ENCODE results near the gene DOK6. TPM values are rescaled to one million over a fixed set of nuclear protein-coding genes. Genes with fewer than 3 reads are reported as not detected.

DOK6 gene
- total and polyA plus RNA-seq, 10 of the 15 experiments (the other 5 are each of a cell fraction or from before 2014, with no cell fraction given) = 0.01 to 0.09 (median 0.04) TPM; not detected in 4

DNA sequence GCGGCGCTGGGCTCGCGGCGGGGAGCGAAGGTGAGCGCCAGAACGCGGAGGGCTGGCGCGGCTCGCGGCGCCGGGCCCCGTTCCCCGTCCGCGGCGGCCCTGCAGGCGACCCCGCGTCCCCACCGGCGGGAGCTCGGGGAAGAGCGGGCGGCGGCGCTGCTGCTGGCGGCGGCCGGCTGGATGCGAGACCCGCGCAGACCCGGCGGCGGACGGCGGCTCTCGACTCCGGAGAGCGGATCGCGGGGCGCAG, 213 bp downstream of the DOK6 start (continued):
- TF ChIP-seq GATAD2B (conservative IDR thresholded peaks at IDR 0.05; ENCODE audit: low read depth) = no peak
- TF ChIP-seq USF2 (IDR thresholded peaks at IDR 0.05; ENCODE audit: borderline replicate concordance, low read depth, low read length) = no peak
- no peak for TF ChIP-seq KDM1A (IDR thresholded peaks at IDR 0.05; ENCODE audit: borderline replicate concordance)
- TF ChIP-seq, protein P1, sequence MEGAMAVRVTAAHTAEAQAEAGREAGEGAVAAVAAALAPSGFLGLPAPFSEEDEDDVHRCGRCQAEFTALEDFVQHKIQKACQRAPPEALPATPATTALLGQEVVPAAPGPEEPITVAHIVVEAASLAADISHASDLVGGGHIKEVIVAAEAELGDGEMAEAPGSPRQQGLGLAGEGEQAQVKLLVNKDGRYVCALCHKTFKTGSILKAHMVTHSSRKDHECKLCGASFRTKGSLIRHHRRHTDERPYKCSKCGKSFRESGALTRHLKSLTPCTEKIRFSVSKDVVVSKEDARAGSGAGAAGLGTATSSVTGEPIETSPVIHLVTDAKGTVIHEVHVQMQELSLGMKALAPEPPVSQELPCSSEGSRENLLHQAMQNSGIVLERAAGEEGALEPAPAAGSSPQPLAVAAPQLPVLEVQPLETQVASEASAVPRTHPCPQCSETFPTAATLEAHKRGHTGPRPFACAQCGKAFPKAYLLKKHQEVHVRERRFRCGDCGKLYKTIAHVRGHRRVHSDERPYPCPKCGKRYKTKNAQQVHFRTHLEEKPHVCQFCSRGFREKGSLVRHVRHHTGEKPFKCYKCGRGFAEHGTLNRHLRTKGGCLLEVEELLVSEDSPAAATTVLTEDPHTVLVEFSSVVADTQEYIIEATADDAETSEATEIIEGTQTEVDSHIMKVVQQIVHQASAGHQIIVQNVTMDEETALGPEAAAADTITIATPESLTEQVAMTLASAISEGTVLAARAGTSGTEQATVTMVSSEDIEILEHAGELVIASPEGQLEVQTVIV (IDR thresholded peaks at IDR 0.05; ENCODE audit: borderline replicate concordance, partially characterized antibody) = no peak

- ChIA-PET SMC1A (ENCODE audit: uncharacterized antibody, unreplicated experiment) (no interaction called here), POLR2A (no interaction called here), CTCF (no interaction called here), RAD21 (ENCODE audit: unreplicated experiment) (no interaction called here)
- Histone ChIP-seq H3K4me3 (no peak overlapping the region), H3K79me2 (ENCODE audit: control insufficient read depth, insufficient read depth, low read length) (no peaks in the 10 kb centered on the region), H3K9me3 (replicated peaks; ENCODE audit: control insufficient read depth, insufficient read depth, low read length) (no peaks in the 10 kb centered on the region; the same call in 2 of the 3 replicates), H2AFZ (ENCODE audit: control insufficient read depth, low read depth, low read length) (no peak overlapping the region), H3K27ac (ENCODE audit: control insufficient read depth, insufficient read depth) (no peak overlapping the region), H3K4me1 (ENCODE audit: control insufficient read depth, insufficient read depth, low read length) (no peaks in the 10 kb centered on the region), H3K9ac (ENCODE audit: control insufficient read depth, insufficient read depth, low read length) (no peak overlapping the region), H3K4me2 (ENCODE audit: control insufficient read depth, insufficient read depth) (no peak overlapping the region), H3K36me3 (ENCODE audit: control insufficient read depth in 2 of 2, insufficient read depth in 2 of 2, low read length in 1 of 2) (no peaks in the 10 kb centered on the region), H3K27me3 (replicated peaks in 1 of 2; ENCODE audit: control insufficient read depth in 2 of 2, insufficient read depth in 2 of 2, low read length in 1 of 2) (peaks cover 1 to 6% of the 10 kb centered on the region in 2 experiments; a peak in 2 of 4 replicates), H4K20me1 (ENCODE audit: control insufficient read depth, insufficient read depth) (no peaks in the 10 kb centered on the region)
- ATAC-seq (no peak), FAIRE-seq (no peak), DNase-seq (ENCODE audit: low read depth, low spot score) (no peak)
- BruUV-seq (replicated peaks) = no TSS peak
- intact Hi-C loops (cut with micrococcal nuclease; ENCODE audit: unreplicated experiment) = no loop called here
- in situ Hi-C loops (cut with MboI) = no loop called here
- 43% methylated on average over 55 of the region's 66 CpGs for WGBS (ENCODE audit: insufficient coverage, insufficient replicate concordance, low lambda C conversion rate, missing lambda C conversion rate)
- TF ChIP-seq HDAC6 (IDR thresholded peaks at IDR 0.05; ENCODE audit: unreplicated experiment) (no peak), SPI1 (IDR thresholded peaks at IDR 0.05; ENCODE audit: borderline replicate concordance, insufficient read depth, low read depth, low read length) (no peak), NFIC (IDR thresholded peaks at IDR 0.05; ENCODE audit: low read depth, low read length) (no peak), NR2F1 (conservative IDR thresholded peaks at IDR 0.05) (no peak), BCLAF1 (IDR thresholded peaks at IDR 0.05) (no peak)
- TF ChIP-seq, protein P2, sequence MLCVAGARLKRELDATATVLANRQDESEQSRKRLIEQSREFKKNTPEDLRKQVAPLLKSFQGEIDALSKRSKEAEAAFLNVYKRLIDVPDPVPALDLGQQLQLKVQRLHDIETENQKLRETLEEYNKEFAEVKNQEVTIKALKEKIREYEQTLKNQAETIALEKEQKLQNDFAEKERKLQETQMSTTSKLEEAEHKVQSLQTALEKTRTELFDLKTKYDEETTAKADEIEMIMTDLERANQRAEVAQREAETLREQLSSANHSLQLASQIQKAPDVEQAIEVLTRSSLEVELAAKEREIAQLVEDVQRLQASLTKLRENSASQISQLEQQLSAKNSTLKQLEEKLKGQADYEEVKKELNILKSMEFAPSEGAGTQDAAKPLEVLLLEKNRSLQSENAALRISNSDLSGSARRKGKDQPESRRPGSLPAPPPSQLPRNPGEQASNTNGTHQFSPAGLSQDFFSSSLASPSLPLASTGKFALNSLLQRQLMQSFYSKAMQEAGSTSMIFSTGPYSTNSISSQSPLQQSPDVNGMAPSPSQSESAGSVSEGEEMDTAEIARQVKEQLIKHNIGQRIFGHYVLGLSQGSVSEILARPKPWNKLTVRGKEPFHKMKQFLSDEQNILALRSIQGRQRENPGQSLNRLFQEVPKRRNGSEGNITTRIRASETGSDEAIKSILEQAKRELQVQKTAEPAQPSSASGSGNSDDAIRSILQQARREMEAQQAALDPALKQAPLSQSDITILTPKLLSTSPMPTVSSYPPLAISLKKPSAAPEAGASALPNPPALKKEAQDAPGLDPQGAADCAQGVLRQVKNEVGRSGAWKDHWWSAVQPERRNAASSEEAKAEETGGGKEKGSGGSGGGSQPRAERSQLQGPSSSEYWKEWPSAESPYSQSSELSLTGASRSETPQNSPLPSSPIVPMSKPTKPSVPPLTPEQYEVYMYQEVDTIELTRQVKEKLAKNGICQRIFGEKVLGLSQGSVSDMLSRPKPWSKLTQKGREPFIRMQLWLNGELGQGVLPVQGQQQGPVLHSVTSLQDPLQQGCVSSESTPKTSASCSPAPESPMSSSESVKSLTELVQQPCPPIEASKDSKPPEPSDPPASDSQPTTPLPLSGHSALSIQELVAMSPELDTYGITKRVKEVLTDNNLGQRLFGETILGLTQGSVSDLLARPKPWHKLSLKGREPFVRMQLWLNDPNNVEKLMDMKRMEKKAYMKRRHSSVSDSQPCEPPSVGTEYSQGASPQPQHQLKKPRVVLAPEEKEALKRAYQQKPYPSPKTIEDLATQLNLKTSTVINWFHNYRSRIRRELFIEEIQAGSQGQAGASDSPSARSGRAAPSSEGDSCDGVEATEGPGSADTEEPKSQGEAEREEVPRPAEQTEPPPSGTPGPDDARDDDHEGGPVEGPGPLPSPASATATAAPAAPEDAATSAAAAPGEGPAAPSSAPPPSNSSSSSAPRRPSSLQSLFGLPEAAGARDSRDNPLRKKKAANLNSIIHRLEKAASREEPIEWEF (IDR thresholded peaks at IDR 0.05; ENCODE audit: insufficient replicate concordance, low read depth, low read length) = no peak
These were observed 711 bp downstream of the DOK6 start for GRCh38 chr18:69401226-69401971.
